Bronchial epithelial cell (primary cell): ENCODE measurements around the gene IFT27. TPM values are rescaled to one million over a fixed set of nuclear protein-coding genes. Genes with fewer than 3 reads are reported as not detected.
"Not testable (repeated sequence)": the region's sequence is repeated elsewhere in the genome, so short reads cannot be mapped to it uniquely, and the experiment has no call there.

Experiments used
- DNase-seq: peaks from one replicate; pipeline ENCODE4 v3.0.0-alpha.2; 2010; ENCODE audit warnings: low read depth
- FAIRE-seq: peaks from 2 replicates; lab custom pipeline; 2011; peaks lifted over from hg19 to GRCh38; lab: Jason Lieb, UNC
- H3K27me3 ChIP-seq: 2 replicates; pipeline ENCODE4 v1.5.1; 2011; ENCODE audit warnings: low read length; ENCODE audit not compliant: control insufficient read depth, insufficient read depth
- H3K36me3 ChIP-seq: 2 replicates; pipeline ENCODE4 v1.5.1; 2011; ENCODE audit warnings: low read length; ENCODE audit not compliant: control insufficient read depth, insufficient read depth
- H3K4me3 ChIP-seq: 2 replicates; pipeline ENCODE4 v1.5.1; 2011; ENCODE audit warnings: mild to moderate bottlenecking, low read depth, low read length, control low read depth
- total RNA-seq: library from RNA; depleted of rRNA; stranded (reverse); fragments of >200 nt; gene quantifications from 2 replicates; pipeline ENCODE4 v1.2.1, GENCODE V29; 2014
- TF ChIP-seq, protein P1 (sequence below): IDR thresholded peaks from 2 replicates; pipeline ENCODE4 v1.5.1; 2011; ENCODE audit warnings: mild to moderate bottlenecking, moderate library complexity, low read length, control low read depth, inconsistent platforms; ENCODE audit not compliant: insufficient read depth, severe bottlenecking

The IFT27 gene
- total RNA-seq, 1 donor from 2014 or later = 10.8 TPM

DNA sequence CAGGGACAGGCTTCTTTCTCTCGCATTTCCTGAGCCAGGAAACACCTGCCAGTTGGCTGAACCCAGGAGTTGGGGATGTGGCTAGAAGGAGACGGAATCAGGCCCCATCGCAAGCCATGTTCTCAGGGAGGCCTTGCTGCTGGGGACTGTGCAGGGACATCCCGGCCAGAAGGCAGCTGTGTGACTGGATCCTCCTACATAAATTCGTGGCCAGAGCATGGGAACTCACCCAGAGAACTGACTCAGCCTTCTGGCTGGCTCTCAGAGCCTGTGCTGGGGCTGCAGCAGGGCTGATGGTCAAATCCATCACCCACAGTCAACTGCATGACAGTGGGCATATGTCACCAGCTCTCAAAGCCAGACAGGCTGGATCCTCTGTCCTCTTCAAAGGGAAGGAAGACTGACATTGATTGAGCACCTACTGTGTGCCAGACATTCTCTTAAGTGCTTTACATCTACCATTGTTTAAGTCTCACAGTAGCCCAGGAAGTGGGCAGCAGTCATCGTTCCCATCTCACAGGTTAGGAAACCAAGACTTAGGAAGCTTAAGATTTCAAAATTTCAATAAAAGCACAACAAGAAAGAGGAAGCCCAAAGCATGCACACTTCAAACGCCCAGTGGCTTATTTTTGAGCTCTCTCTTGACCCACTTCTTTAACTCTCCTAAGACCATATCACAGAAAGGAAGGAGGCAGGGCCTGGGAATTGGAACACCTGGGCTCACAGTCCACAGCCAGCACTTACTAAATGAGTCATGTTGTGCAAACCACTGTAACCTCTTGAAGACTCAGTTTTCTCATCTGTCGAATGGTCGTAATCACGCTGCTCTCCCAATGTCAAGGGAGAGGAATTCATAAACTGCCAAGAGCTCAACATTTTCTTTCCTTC is 41.5 kb downstream of the IFT27 start:
- DNase-seq (no peak), FAIRE-seq (peak; percentile 73)
- no peaks in the 10 kb centered on the region for H3K36me3 ChIP-seq
- TF ChIP-seq, protein P1, sequence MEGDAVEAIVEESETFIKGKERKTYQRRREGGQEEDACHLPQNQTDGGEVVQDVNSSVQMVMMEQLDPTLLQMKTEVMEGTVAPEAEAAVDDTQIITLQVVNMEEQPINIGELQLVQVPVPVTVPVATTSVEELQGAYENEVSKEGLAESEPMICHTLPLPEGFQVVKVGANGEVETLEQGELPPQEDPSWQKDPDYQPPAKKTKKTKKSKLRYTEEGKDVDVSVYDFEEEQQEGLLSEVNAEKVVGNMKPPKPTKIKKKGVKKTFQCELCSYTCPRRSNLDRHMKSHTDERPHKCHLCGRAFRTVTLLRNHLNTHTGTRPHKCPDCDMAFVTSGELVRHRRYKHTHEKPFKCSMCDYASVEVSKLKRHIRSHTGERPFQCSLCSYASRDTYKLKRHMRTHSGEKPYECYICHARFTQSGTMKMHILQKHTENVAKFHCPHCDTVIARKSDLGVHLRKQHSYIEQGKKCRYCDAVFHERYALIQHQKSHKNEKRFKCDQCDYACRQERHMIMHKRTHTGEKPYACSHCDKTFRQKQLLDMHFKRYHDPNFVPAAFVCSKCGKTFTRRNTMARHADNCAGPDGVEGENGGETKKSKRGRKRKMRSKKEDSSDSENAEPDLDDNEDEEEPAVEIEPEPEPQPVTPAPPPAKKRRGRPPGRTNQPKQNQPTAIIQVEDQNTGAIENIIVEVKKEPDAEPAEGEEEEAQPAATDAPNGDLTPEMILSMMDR = no peak
- peaks cover under 1% of the 10 kb centered on the region for H3K27me3 ChIP-seq
- no peak overlapping the region for H3K4me3 ChIP-seq

- Histone ChIP-seq H3K27me3 (peaks cover 1% of the 10 kb centered on the region), H3K4me3 (no peak overlapping the region), H3K36me3 (no peaks in the 10 kb centered on the region)
- no peak for DNase-seq
- no peak for FAIRE-seq
- TF ChIP-seq, protein P1 = no peak
Observed at GRCh38 chr22:36733271-36733670, 42.6 kb downstream of the IFT27 start.

- no peak overlapping the region for H3K4me3 ChIP-seq
- no peak for DNase-seq
- peaks cover 1% of the 10 kb centered on the region for H3K27me3 ChIP-seq
- TF ChIP-seq, protein P1 = no peak
- no peak for FAIRE-seq
- H3K36me3 ChIP-seq = no peaks in the 10 kb centered on the region
Observed at GRCh38 chr22:36732609-36733008, 43.3 kb downstream of the IFT27 start.

- no peak for FAIRE-seq
- Histone ChIP-seq H3K27me3 (peaks cover 4% of the 10 kb centered on the region), H3K4me3 (no peak overlapping the region), H3K36me3 (no peaks in the 10 kb centered on the region)
- TF ChIP-seq, protein P1 = no peak
- DNase-seq = no peak
Observed at GRCh38 chr22:36731916-36732315, 44.0 kb downstream of the IFT27 start.

GRCh38 chr22:36731321-36731720 is 44.6 kb downstream of the IFT27 start:
- H3K36me3 ChIP-seq, DNase-seq, FAIRE-seq: not testable (repeated sequence)

DNA sequence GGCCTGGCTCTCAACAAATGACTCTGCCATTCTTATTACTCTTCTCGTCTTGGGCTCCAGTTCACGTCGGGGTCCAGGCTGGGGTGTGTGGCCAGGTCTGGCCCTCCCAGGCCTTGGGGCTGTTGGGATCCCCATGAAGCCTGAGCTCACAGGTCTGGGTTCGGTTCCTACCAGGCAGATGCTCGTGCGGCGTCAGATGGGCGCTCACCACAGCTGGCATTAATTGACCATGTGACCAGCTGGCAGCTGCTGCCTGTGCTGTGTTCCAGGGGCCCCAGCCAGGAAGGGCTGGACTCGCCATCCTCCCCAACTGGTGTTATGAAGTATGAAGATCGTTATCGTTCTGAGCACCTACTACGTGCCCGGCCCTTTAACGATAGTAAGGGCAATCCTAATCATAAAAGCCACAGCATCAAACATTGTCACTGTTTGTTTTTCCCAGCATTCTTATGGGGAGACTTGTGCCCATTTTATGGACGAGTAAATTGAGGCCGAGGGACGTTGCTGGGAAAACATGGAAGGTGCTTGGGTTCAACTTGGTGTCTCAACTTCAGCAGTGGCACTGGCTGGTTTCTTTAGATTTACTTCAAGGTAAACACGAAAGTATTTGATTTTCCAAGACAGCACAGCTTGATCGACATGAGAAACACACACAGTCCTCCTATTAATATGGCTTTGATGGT is 45.6 kb downstream of the IFT27 start:
- Histone ChIP-seq H3K4me3 (no peak overlapping the region), H3K27me3 (peaks cover 4% of the 10 kb centered on the region), H3K36me3 (no peaks in the 10 kb centered on the region)
- TF ChIP-seq, protein P1 = no peak
- no peak for DNase-seq
- FAIRE-seq = no peak

More at GRCh38 chr22:36731321-36731720, 44.6 kb downstream of the IFT27 start:
- H3K27me3 ChIP-seq, H3K4me3 ChIP-seq: not testable (repeated sequence)
